ENCODE data around the gene CHRDL2.
"Not testable (repeated sequence)": the region's sequence is repeated elsewhere in the genome, so short reads cannot be mapped to it uniquely, and the experiment has no call there.

Gene CHRDL2

DNA sequence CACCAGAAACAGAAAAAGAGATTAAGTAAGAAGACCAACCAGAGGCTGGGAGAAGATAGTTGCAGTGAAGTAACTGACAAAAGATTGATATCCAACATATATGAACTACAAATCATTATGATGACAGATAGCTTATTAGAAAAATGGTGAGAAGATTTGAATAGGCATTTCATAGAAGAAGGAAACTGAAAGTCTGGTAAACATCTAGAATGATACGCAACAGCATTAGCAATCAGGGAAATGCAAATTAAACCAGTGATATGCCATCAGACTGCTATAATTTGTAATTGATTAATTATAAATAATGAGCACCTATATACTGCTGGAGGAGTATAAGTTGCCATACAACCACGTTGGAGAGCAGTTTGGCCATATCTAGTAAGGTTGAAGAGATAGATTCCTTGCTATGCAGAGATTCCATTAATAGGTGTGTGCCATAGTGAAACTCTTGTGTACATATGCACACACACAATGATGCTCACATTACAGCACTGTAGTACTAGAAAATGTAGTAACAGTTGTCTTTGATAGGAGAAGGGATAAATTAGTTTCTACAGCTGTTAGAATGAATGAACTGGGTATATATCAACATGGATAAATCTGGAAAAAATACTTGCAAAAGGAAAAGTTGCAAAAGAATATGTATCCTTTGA lies 38.0 kb upstream of the CHRDL2 start:
- H3K36me3 ChIP-seq = peaks cover 30% of the 10 kb centered on the region
- H4K20me1 ChIP-seq = peaks cover 71% of the 10 kb centered on the region
- TF ChIP-seq Cebpa-rat (IDR thresholded peaks at IDR 0.05) = no peak
- H3K9ac ChIP-seq = no peak overlapping the region
- peaks cover 14% of the 10 kb centered on the region for H3K9me3 ChIP-seq
- no peak overlapping the region for H3K27ac ChIP-seq
- H3K4me3 ChIP-seq = no peak overlapping the region
- no peaks in the 10 kb centered on the region for H3K4me1 ChIP-seq
- H3K4me2 ChIP-seq = no peak overlapping the region
- H3K27me3 ChIP-seq = no peaks in the 10 kb centered on the region

DNA sequence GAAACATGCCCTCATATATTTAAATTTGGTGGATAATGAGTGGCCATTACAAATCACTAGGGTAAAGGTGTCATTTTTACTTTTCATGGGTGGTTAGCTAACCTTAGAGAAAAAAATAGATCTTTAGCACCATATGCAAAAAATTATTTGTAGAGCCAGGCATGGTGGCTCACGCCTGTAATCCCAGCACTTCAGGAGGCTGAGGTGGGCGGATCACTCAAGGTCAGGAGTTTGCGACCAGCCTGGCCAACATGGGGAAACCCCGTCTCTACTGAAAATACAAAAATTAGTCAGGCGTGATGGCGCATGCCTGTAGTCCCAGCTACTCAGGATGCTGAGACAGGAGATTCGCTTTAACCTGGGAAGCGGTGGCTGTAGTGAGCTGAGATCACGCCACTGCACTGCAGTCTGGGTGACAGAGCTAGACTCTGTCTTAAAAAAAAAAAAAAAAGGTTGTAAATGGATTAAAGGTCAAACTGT lies 37.0 kb upstream of the CHRDL2 start:
- H3K4me3 ChIP-seq, H3K4me1 ChIP-seq, H3K4me2 ChIP-seq, H3K9ac ChIP-seq, H3K27me3 ChIP-seq, H3K27ac ChIP-seq: not testable (repeated sequence)
- Histone ChIP-seq H4K20me1 (peaks cover 71% of the 10 kb centered on the region), H3K36me3 (peaks cover 40% of the 10 kb centered on the region), H3K9me3 (peaks cover 23% of the 10 kb centered on the region)

DNA sequence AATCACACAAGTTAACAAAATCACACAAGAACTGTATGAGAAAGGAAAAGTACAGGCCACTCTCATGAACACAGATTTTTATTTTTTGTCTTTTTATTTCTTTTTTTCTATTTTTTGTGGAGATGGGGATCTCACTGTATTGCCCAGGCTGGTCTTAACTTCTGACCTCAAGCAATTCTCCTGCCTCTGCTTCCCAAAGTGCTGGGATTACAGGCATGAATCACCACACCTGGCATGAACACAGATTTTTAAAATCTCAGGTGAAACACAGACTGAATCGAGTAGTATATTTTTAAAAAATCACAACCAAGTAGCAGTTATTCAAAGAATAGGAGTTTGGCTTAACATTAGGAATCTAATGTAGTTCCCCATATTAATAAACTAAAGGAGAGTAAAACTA lies 35.7 kb upstream of the CHRDL2 start:
- Histone ChIP-seq H3K4me1 (no peaks in the 10 kb centered on the region), H4K20me1 (peaks cover 66% of the 10 kb centered on the region), H3K9ac (no peak overlapping the region), H3K36me3 (peaks cover 49% of the 10 kb centered on the region), H3K27ac (no peak overlapping the region), H3K4me2 (no peak overlapping the region), H3K27me3 (no peaks in the 10 kb centered on the region), H3K9me3 (peaks cover 33% of the 10 kb centered on the region), H3K4me3 (no peak overlapping the region)
- TF ChIP-seq Cebpa-rat (IDR thresholded peaks at IDR 0.05) = no peak

DNA sequence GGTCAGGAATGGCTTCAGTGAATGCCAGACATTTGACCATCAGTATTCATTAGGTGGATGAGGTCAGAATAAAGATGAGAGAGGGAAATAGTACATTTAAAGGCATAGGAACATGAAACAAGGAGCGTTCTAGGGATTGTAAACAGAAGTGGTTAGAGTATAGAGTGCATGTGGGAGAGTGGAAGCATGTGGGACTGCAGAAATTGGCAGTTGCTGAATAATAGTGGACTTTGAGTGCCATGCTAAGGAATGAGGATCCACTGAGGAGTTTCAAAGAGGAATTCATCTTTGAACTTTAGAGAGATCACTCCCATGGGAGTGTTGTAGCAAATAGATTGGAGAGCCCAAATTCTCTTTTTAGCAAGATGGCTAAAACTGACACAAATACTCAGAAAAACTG lies 25.3 kb upstream of the CHRDL2 start:
- Histone ChIP-seq H3K27ac (no peak overlapping the region), H3K36me3 (0 out of 2 replicates have a peak, but pooled peaks cover 7% of the 10 kb centered on the region), H3K27me3 (no peaks in the 10 kb centered on the region), H3K4me2 (no peak overlapping the region), H3K4me1 (no peaks in the 10 kb centered on the region), H3K9me3 (peaks cover 17% of the 10 kb centered on the region), H4K20me1 (peaks cover 46% of the 10 kb centered on the region), H3K9ac (no peak overlapping the region), H3K4me3 (no peak overlapping the region)
- no peak for TF ChIP-seq Cebpa-rat (IDR thresholded peaks at IDR 0.05)

DNA sequence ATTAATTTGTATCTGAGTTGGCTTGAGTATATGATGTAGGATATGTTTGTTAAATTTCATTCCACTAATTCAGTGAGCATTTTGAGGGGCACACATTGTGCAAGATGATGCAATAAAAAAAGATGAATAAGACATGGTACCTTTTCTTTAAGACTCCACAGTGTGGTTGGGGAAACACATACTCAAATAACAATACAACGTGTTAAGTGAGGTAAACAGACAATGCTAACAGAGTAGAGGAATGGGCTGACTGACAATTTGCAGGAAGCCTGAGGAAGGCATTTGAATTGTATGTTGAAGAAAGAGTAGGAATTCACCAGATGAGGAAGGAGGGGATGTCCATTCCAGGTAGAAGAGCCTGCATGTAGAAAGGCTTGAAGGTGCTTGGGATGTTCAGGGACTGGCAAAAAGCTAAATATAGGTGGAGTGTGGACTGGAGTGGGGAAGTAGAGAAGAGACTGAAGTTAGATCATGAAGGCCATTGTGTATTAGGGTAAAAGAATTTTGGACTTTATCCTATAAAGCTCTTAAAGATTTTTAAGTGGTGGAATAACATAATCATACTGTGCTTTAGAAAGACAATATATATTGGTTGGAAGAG lies 24.3 kb upstream of the CHRDL2 start:
- no peak for TF ChIP-seq Cebpa-rat (IDR thresholded peaks at IDR 0.05)
- Histone ChIP-seq H3K36me3 (peaks cover 12% of the 10 kb centered on the region), H3K27me3 (no peaks in the 10 kb centered on the region), H3K27ac (no peak overlapping the region), H3K9ac (no peak overlapping the region), H3K4me3 (no peak overlapping the region), H3K9me3 (peaks cover 17% of the 10 kb centered on the region), H3K4me2 (no peak overlapping the region), H3K4me1 (peaks cover 6% of the 10 kb centered on the region), H4K20me1 (peaks cover 57% of the 10 kb centered on the region)

DNA sequence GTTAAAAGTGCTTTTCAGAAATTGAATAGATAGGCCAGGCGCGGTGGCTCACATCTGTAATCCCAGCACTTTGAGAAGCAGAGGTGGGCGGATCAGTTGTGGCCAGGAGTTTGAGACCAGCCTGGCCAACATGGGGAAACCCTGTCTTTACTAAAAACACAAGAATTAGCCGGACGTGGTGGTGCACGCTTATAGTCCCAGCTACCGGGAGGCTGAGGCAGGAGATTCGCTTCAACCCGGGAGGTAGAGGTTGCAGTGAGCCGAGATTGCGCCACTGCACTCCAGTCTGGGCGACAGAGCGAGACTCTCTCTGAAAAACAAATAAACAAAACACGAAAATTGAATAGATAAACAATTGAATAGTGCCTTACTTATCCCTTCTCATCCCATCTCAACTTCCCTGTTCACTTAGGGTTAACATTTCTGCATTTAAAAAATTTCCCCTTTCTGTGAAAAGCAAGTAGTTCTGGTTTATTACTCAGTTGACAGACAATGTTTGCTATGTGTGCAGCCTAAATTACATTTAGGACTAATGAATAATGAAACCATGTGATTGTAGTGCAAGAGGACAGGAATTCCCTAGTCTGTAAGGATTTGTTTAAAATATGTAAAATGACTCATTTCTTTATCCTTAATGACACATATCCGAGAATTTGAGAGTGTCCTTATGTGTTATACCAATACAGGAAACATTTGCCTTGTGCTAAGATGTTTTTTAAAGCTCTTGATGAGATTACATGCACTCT lies 23.5 kb upstream of the CHRDL2 start:
- Histone ChIP-seq H3K27ac (no peak overlapping the region), H4K20me1 (peaks cover 65% of the 10 kb centered on the region), H3K36me3 (peaks cover 12% of the 10 kb centered on the region), H3K9me3 (peaks cover 17% of the 10 kb centered on the region), H3K4me1 (peaks cover 14% of the 10 kb centered on the region), H3K9ac (no peak overlapping the region), H3K4me2 (no peak overlapping the region), H3K4me3 (no peak overlapping the region), H3K27me3 (no peaks in the 10 kb centered on the region)
- TF ChIP-seq Cebpa-rat (IDR thresholded peaks at IDR 0.05) = no peak

DNA sequence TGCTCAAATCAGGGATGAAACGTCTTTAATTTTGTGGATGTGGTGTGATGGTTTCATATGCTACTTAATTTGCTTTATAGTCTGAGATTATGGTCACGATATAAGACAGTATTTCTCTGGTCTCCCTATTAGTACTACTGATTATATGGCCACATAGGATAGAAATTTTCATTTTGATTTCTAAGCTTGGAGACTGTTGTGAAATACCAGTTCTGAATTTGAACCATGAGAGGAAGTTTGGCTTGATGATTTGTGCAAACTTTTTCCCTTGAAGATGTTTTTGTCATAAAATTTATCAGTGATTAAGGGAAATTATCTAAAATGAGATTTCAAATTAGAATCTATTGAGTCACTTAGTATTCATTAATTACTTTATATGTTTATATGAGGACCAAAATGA lies 20.1 kb upstream of the CHRDL2 start:
- no peak overlapping the region for H3K27ac ChIP-seq
- H4K20me1 ChIP-seq = peaks cover 68% of the 10 kb centered on the region
- no peak for TF ChIP-seq Cebpa-rat (IDR thresholded peaks at IDR 0.05)
- peak overlapping the region; percentile 87 for H3K4me2 ChIP-seq
- H3K9me3 ChIP-seq = peaks cover 9% of the 10 kb centered on the region; the same call in 1 of the 2 replicates
- no peaks in the 10 kb centered on the region for H3K27me3 ChIP-seq
- no peak overlapping the region for H3K4me3 ChIP-seq
- peaks cover 26% of the 10 kb centered on the region for H3K4me1 ChIP-seq
- no peak overlapping the region for H3K9ac ChIP-seq
- H3K36me3 ChIP-seq = peaks cover 12% of the 10 kb centered on the region

DNA sequence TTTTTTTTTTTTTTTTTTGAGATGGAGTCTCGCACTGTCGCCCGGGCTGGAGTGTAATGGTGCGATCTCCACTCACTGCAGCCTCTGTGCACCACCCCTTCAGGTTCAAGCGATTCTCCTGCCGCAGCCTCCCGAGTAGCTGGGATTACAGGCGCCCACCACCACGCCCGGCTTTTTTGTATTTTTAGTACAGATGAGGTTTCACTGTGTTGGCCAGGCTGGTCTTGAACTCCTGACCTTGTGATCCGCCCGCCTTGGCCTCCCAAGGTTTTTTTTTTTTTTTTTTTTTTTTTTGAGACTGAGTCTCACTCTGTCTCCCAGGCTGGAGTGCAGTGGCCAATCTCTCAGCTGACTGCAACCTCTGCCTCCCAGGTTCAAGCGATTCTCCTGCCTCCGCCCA lies 19.4 kb upstream of the CHRDL2 start:
- H3K4me1 ChIP-seq = peaks cover 26% of the 10 kb centered on the region
- not testable (repeated sequence) for H3K27me3 ChIP-seq, H3K27ac ChIP-seq, H3K9me3 ChIP-seq, H3K4me3 ChIP-seq, H3K9ac ChIP-seq
- H4K20me1 ChIP-seq = peaks cover 62% of the 10 kb centered on the region
- H3K36me3 ChIP-seq = peaks cover 12% of the 10 kb centered on the region
- H3K4me2 ChIP-seq = peak overlapping the region; percentile 87

DNA sequence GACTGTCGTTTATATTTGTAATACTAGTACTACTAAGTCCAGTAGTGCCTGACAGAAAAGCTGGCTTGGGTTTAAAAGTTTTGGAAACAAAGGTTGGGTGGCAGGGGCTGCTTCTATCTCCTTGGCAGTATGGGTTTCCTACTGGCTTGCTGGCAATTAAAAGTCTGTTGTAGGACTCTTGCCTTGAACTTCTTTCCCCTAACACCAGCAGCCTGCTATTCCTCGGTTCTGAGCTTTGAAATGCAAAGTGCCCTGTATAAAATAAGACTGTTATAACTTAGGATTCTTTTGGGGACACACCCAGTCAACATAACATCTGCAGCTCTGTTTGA lies 18.7 kb upstream of the CHRDL2 start:
- no peak for TF ChIP-seq Cebpa-rat (IDR thresholded peaks at IDR 0.05)
- Histone ChIP-seq H3K9ac (peak overlapping the region; percentile 98), H3K4me3 (peak overlapping the region; percentile 89), H3K27ac (peak overlapping the region; percentile 99), H3K9me3 (no peaks in the 10 kb centered on the region), H3K4me2 (peak overlapping the region; percentile 87), H4K20me1 (peaks cover 55% of the 10 kb centered on the region), H3K4me1 (peaks cover 26% of the 10 kb centered on the region), H3K36me3 (peaks cover 12% of the 10 kb centered on the region), H3K27me3 (no peaks in the 10 kb centered on the region)

Measured in BLaER1 (cell line).